Mucosa of descending colon (tissue), 3 donors: ENCODE results near the gene NRIP3. TPM values are rescaled to one million over a fixed set of nuclear protein-coding genes. Genes with fewer than 3 reads are reported as not detected.
"Not testable (repeated sequence)": the region's sequence is repeated elsewhere in the genome, so short reads cannot be mapped to it uniquely, and the experiment has no call there.

Experiments
- ATAC-seq: fragments of 200-7000 bp; cut with Tn5 transposase; one replicate; pipeline ENCODE4 v1.9.1; 2020; ENCODE audit warnings: mild to moderate bottlenecking, moderate library complexity
- DNase-seq, 3 donors: peaks; one replicate each; pipeline ENCODE4 v3.0.0-alpha.2; 2020
- H3K36me3 ChIP-seq: fragments of 200-600 bp; one replicate; pipeline ENCODE4 v1.8.0; 2021; ENCODE audit warnings: low read depth, mild to moderate bottlenecking
- H3K4me1 ChIP-seq: fragments of 200-600 bp; one replicate; pipeline ENCODE4 v1.8.0; 2021; ENCODE audit warnings: low read depth, mild to moderate bottlenecking
- H3K4me3 ChIP-seq: fragments of 200-600 bp; one replicate; pipeline ENCODE4 v1.8.0; 2021; ENCODE audit warnings: mild to moderate bottlenecking
- H3K9me3 ChIP-seq: fragments of 200-600 bp; one replicate; pipeline ENCODE4 v1.8.0; 2021; ENCODE audit warnings: mild to moderate bottlenecking
- CTCF ChIP-seq: fragments of 200-600 bp; IDR thresholded peaks from one replicate; pipeline ENCODE4 v1.8.0; 2022; ENCODE audit warnings: antibody characterized with exemption, mild to moderate bottlenecking
- intact Hi-C, 2 donors: fragments of 100-400 bp; cut with DNase I in 1 of 2; cut with micrococcal nuclease in 1 of 2; formaldehyde crosslinking; loops; one replicate each; pipeline versions ENCODE4 v1.11.0 to v1.11.1; 2022; cut with DNase I, micrococcal nuclease
- total RNA-seq, 3 donors: library from RNA; stranded (reverse); fragmentation: NEBNext Ultra II Directional in 2 of 3; extraction: Animal tissue kit (Norgen Biotek cat#: 25700) in 2 of 3; gene quantifications; one replicate each; pipeline versions ENCODE4 v1.2.1 to v1.2.4, GENCODE V29; 2021 to 2023
- donor health status: DM: no; HTN: no; CAD: no; lungs with moderate emphysema.
- donor health status: DM: no; HTN: no; CAD: no.
- donor health status: DM: no; HTN: yes; CAD: no.

NRIP3 gene
- total RNA-seq, 3 donors from 2014 or later: 0.20 to 1.6 (median 0.63) TPM

- Histone ChIP-seq H3K36me3 (no peaks in the 10 kb centered on the region), H3K4me3 (no peak overlapping the region), H3K9me3 (no peaks in the 10 kb centered on the region), H3K4me1 (no peaks in the 10 kb centered on the region)
- DNase-seq (no peak), ATAC-seq (no peak)
- no peak for TF ChIP-seq CTCF
- intact Hi-C loops: loop anchor here (5.0 kb wide), 1 partner anchor 120 kb away; no protein-coding TSS in a partner anchor
Measured at GRCh38 chr11:9016916-9017642, 13.3 kb upstream of the NRIP3 start.

GRCh38 chr11:9015677-9016076 lies 11.9 kb upstream of the NRIP3 start:
- intact Hi-C loops: loop anchor here (5.0 kb wide), 1 partner anchor 122 kb away; no protein-coding TSS in a partner anchor
- Histone ChIP-seq H3K36me3 (no peaks in the 10 kb centered on the region), H3K9me3 (no peaks in the 10 kb centered on the region), H3K4me3 (no peak overlapping the region), H3K4me1 (no peaks in the 10 kb centered on the region)
- peak; percentile 58 for TF ChIP-seq CTCF
- DNase-seq: peak in 2 of 3 donors; percentile 42 to 75
- ATAC-seq: peak; percentile 91

GRCh38 chr11:9014826-9015225 lies 11.0 kb upstream of the NRIP3 start:
- intact Hi-C loops: loop anchor here (5.0 kb wide), 1 partner anchor 122 kb away; no protein-coding TSS in a partner anchor
- no peak for TF ChIP-seq CTCF
- no peaks in the 10 kb centered on the region for H3K36me3 ChIP-seq
- no peaks in the 10 kb centered on the region for H3K9me3 ChIP-seq
- H3K4me1 ChIP-seq: no peaks in the 10 kb centered on the region
- ATAC-seq (no peak), DNase-seq (no peak)
- no peak overlapping the region for H3K4me3 ChIP-seq

- no peak for TF ChIP-seq CTCF
- ATAC-seq (no peak), DNase-seq (no peak)
- Histone ChIP-seq H3K36me3 (no peaks in the 10 kb centered on the region), H3K4me1 (no peaks in the 10 kb centered on the region), H3K4me3 (no peak overlapping the region), H3K9me3 (no peaks in the 10 kb centered on the region)
- intact Hi-C loops: no loop called here
Measured at GRCh38 chr11:9013373-9013772, 9.6 kb upstream of the NRIP3 start.

- intact Hi-C loops, H3K9me3 ChIP-seq, DNase-seq, H3K4me1 ChIP-seq, H3K36me3 ChIP-seq, ATAC-seq, H3K4me3 ChIP-seq: not testable (repeated sequence)
Measured at GRCh38 chr11:9009538-9009937, 5.7 kb upstream of the NRIP3 start.

- H3K9me3 ChIP-seq: no peaks in the 10 kb centered on the region
- no peak for DNase-seq
- intact Hi-C loops: no loop called here
Measured at GRCh38 chr11:9008661-9009060, 4.9 kb upstream of the NRIP3 start.

More at GRCh38 chr11:9008661-9009060, 4.9 kb upstream of the NRIP3 start:
- no peak for TF ChIP-seq CTCF
- peaks cover 5% of the 10 kb centered on the region for H3K4me1 ChIP-seq
- H3K4me3 ChIP-seq: no peak overlapping the region
- ATAC-seq: no peak
- no peaks in the 10 kb centered on the region for H3K36me3 ChIP-seq
